Measurements from ENCODE around the gene BCL2. TPM values are rescaled to one million over a fixed set of nuclear protein-coding genes. Genes with fewer than 3 reads are reported as not detected.

Gene BCL2
- total and polyA plus RNA-seq, 9 of the 15 experiments (the other 6 are each of a cell fraction or from before 2014, with no cell fraction given) = 0.10 to 1.1 (median 0.65) TPM

DNA sequence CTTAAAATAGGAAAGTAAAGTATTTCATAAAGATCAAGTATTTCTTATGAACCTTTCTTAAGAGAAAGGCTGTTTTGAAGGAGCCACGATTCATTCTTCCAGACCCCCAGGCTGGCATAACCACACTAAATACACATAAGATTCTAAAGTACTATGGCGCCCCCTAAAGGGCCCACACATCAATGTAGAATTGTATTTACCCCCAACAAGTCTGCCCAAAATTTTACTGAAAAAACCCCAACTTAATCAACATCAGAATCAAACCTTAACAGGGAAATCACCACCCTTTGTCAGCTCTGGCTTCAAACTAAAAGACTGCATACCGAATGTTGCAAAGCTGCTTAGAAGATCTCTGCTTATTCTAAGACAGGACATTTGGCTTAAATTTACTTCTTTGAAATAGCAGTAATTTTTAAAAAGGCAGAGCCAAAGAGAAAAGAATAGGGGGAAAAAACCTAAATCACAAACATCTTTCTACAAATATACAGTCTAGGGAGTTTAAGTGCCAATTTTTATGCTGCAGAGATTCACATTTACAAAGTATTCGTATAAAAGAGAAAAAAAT is 20.4 kb upstream of the BCL2 start (continued):
- TF ChIP-seq RAD21 (CRISPR knock-in tag; conservative IDR thresholded peaks at IDR 0.05 in 1 of 2, IDR thresholded peaks at IDR 0.05 in 1 of 2) (peak; percentile 14 to 33; a peak in 1 of 4 replicates), SMC3 (conservative IDR thresholded peaks at IDR 0.05; ENCODE audit: insufficient read depth, low read depth, low read length) (0 out of 2 replicates have a peak, but pooled peaks have one; percentile 3), IRF2 (CRISPR knock-in tag; IDR thresholded peaks at IDR 0.05) (no peak), JUNB (CRISPR knock-in tag; conservative IDR thresholded peaks at IDR 0.05) (no peak), IRF1 (CRISPR knock-in tag; IDR thresholded peaks at IDR 0.05; ENCODE audit: borderline replicate concordance) (no peak), AFF1 (IDR thresholded peaks at IDR 0.05; ENCODE audit: low read depth in 1 of 2, partially characterized antibody in 2 of 2) (no peak), DDX20 (tag; IDR thresholded peaks at IDR 0.05; ENCODE audit: low read depth) (no peak), POU5F1 (IDR thresholded peaks at IDR 0.05; ENCODE audit: borderline replicate concordance, low read depth, low read length, partially characterized antibody) (no peak), POLR2H (tag; IDR thresholded peaks at IDR 0.05; ENCODE audit: low read depth) (no peak), EZH2 (IDR thresholded peaks at IDR 0.05; ENCODE audit: borderline replicate concordance, low read depth, low read length) (no peak), FOXA1 (IDR thresholded peaks at IDR 0.05; ENCODE audit: borderline replicate concordance) (no peak), HDGF (IDR thresholded peaks at IDR 0.05) (no peak)
- TF ChIP-seq, protein P1, sequence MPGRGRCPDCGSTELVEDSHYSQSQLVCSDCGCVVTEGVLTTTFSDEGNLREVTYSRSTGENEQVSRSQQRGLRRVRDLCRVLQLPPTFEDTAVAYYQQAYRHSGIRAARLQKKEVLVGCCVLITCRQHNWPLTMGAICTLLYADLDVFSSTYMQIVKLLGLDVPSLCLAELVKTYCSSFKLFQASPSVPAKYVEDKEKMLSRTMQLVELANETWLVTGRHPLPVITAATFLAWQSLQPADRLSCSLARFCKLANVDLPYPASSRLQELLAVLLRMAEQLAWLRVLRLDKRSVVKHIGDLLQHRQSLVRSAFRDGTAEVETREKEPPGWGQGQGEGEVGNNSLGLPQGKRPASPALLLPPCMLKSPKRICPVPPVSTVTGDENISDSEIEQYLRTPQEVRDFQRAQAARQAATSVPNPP (IDR thresholded peaks at IDR 0.05; ENCODE audit: borderline replicate concordance, insufficient read depth, insufficient read length) = no peak
- TF ChIP-seq, protein P2, sequence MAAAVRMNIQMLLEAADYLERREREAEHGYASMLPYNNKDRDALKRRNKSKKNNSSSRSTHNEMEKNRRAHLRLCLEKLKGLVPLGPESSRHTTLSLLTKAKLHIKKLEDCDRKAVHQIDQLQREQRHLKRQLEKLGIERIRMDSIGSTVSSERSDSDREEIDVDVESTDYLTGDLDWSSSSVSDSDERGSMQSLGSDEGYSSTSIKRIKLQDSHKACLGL (CRISPR knock-in tag; IDR thresholded peaks at IDR 0.05; ENCODE audit: borderline replicate concordance, poor library complexity, severe bottlenecking) = no peak
- TF ChIP-seq, protein P3, sequence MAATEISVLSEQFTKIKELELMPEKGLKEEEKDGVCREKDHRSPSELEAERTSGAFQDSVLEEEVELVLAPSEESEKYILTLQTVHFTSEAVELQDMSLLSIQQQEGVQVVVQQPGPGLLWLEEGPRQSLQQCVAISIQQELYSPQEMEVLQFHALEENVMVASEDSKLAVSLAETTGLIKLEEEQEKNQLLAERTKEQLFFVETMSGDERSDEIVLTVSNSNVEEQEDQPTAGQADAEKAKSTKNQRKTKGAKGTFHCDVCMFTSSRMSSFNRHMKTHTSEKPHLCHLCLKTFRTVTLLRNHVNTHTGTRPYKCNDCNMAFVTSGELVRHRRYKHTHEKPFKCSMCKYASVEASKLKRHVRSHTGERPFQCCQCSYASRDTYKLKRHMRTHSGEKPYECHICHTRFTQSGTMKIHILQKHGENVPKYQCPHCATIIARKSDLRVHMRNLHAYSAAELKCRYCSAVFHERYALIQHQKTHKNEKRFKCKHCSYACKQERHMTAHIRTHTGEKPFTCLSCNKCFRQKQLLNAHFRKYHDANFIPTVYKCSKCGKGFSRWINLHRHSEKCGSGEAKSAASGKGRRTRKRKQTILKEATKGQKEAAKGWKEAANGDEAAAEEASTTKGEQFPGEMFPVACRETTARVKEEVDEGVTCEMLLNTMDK (IDR thresholded peaks at IDR 0.05; ENCODE audit: borderline replicate concordance, insufficient read depth, low read depth, low read length, poor library complexity, severe bottlenecking) = peak; percentile 9

Measured in K562 (cell line).